ENCODE results near the gene AP2A2.

AP2A2 gene

DNA sequence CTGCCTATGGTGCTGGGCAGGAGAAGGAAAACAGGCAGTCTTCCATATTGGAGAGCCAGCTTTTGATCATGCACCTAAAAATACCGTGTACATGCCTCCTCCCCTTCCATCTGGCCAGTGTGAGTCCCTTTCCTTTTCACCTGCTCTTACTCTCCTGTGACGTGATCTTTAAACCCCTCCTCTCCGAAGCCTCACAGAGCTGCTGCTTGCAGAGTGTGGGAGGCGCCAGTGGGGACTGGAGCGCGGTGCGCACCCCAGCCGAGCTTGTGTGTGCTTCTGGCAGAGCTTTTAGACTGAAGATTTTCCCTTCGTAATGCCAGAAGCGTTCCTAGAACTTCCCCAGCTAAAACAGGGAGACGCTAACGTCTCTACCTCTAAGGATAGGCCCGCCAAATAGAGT is 81.1 kb downstream of the AP2A2 start:
- no peak overlapping the region for H3K4me3 ChIP-seq (replicated peaks; ENCODE audit: low read depth, low read length)
- DNase-seq (ENCODE audit: low read depth): no peak
- TF ChIP-seq, protein P1, sequence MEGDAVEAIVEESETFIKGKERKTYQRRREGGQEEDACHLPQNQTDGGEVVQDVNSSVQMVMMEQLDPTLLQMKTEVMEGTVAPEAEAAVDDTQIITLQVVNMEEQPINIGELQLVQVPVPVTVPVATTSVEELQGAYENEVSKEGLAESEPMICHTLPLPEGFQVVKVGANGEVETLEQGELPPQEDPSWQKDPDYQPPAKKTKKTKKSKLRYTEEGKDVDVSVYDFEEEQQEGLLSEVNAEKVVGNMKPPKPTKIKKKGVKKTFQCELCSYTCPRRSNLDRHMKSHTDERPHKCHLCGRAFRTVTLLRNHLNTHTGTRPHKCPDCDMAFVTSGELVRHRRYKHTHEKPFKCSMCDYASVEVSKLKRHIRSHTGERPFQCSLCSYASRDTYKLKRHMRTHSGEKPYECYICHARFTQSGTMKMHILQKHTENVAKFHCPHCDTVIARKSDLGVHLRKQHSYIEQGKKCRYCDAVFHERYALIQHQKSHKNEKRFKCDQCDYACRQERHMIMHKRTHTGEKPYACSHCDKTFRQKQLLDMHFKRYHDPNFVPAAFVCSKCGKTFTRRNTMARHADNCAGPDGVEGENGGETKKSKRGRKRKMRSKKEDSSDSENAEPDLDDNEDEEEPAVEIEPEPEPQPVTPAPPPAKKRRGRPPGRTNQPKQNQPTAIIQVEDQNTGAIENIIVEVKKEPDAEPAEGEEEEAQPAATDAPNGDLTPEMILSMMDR (IDR thresholded peaks at IDR 0.05; ENCODE audit: low read length, missing control alignments): no peak

DNA sequence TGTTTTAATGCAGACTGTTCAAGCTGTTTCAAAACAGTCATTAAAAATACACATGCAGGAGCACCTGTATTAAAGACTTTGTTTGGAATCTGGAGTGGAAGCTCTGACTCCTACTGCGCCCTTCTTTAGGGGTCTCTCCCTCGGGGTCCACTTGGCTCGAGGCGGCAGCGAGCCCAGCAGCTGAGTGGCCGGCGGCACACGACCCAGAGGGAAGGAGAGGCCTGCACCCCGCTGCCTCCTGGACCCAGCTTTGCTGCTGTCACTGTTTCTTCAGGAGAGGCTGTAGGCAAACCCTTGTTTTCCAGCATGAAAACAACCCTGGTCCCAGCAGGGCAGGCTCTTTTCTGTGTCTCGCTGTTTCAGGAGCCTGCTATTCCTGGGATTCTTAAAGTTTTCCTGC is 81.6 kb downstream of the AP2A2 start:
- DNase-seq (ENCODE audit: low read depth): no peak
- no peak overlapping the region for H3K4me3 ChIP-seq (replicated peaks; ENCODE audit: low read depth, low read length)
- TF ChIP-seq, protein P1 (IDR thresholded peaks at IDR 0.05; ENCODE audit: low read length, missing control alignments): no peak

DNA sequence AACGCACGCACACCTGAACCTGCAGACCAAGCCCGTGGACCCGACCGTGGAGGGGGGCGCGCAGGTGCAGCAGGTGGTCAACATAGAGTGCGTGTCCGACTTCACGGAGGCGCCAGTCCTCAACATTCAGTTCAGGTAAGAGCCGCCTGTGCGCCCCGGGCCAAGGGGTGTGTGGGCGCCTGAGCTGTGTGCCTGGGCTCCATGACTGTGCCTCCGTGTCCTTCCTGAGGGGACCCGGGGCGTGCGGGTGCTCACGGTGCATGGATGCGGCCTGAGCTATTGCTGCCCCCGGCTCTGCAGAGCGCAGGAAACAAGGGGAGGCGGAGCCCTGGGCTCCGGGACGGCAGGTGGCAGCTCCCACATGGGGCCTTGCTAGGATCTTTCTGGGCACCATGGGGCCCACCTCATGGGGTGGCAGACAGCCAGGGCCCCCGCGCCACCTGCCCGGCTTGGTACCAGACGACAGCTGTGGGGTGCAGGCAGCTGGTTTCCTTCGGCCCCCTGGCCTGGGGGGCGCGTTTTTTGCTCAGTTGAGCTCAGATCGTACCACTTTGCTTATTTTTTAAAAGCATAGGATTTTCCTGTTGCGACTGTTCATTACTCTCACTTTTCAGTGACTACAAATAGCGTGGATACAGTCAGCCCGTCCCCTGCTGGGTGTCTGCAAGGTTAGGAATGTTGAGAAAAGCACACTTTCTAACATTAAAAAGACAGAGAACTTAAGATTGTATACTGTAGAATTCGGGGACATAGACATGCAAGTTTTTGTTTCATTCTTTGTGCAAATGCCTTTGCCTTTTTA is 82.5 kb downstream of the AP2A2 start:
- no peak overlapping the region for H3K4me3 ChIP-seq (replicated peaks; ENCODE audit: low read depth, low read length)
- no peak for DNase-seq (ENCODE audit: low read depth)
- TF ChIP-seq, protein P1 (IDR thresholded peaks at IDR 0.05; ENCODE audit: low read length, missing control alignments): no peak

DNA sequence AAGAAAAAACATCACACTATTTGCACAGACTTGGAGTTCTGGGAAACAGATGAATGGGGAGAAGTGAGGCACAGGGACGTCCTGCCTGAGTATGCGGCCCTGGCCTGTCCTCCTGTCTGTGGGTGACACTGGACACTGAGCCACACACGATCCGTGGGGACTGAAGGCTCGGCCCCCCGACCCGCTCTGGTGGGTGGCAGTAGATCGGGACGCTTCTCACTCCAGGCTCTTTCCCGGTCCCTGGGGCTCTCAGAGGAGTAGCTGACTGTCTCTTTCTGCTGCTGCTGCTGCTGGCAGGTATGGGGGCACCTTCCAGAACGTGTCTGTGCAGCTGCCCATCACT is 83.1 kb downstream of the AP2A2 start:
- TF ChIP-seq, protein P1 (IDR thresholded peaks at IDR 0.05; ENCODE audit: low read length, missing control alignments): no peak

DNA sequence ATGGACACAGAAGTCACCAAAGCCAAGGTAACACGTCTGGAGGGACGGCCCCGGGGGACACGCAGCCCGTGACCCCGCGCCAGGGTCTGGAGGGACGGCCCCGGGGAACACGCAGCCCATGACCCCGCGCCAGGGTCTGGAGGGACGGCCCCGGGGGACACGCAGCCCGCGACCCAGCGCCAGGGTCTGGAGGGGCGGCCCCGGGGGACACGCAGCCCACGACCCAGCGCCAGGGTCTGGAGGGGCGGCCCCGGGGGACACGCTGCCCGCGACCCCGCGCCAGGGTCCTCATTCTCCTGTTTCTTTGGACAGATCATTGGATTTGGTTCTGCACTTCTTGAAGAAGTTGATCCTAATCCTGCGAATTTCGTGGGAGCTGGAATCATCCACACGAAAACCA is 83.7 kb downstream of the AP2A2 start:
- DNase-seq (ENCODE audit: low read depth): no peak
- no peak overlapping the region for H3K4me3 ChIP-seq (replicated peaks; ENCODE audit: low read depth, low read length)
- TF ChIP-seq, protein P1 (IDR thresholded peaks at IDR 0.05; ENCODE audit: low read length, missing control alignments): no peak

More for the DNA sequence above, 83.1 kb downstream of the AP2A2 start:
- DNase-seq (ENCODE audit: low read depth): no peak
- no peak overlapping the region for H3K4me3 ChIP-seq (replicated peaks; ENCODE audit: low read depth, low read length)

DNA sequence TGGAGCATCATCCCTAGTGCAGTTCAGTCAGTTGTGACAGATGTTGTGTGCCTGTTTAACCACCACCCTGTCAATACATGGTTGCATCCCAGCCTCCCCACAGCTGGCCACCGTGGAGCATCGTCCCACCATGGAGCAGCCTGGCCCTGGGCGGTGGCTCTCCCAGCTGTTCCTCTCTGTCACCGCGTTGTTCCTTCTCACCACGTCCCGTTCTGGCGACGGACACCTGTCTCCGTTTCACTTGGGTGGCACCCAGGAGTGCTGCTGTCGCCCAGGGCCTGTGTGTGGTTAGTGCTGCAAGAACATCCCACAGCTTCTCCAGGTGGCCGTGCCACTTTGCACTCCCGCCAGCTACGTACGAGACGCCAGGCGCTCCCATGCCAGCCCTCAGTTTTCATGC is 84.3 kb downstream of the AP2A2 start:
- no peak for DNase-seq (ENCODE audit: low read depth)
- H3K4me3 ChIP-seq (replicated peaks; ENCODE audit: low read depth, low read length): no peak overlapping the region
- TF ChIP-seq, protein P1 (IDR thresholded peaks at IDR 0.05; ENCODE audit: low read length, missing control alignments): no peak

All from fibroblast of pulmonary artery (primary cell).